Transverse colon (tissue), 4 donors: ENCODE data around the gene UAP1L1. TPM values are rescaled to one million over a fixed set of nuclear protein-coding genes. Genes with fewer than 3 reads are reported as not detected.
"Not testable (repeated sequence)": the region's sequence is repeated elsewhere in the genome, so short reads cannot be mapped to it uniquely, and the experiment has no call there.

ENCODE experiments used
- DNase-seq: peaks from one replicate; pipeline ENCODE4 v3.0.0-alpha.2; 2019
- H3K27ac ChIP-seq, 4 donors: fragments of 200-600 bp; sonication (generic); 2 replicates each; pipeline ENCODE4 v1.5.1; 2016 to 2018; ENCODE audit warnings: inconsistent platforms in 4 of 4
- H3K27me3 ChIP-seq: fragments of 200-600 bp; sonication (generic); 2 replicates; pipeline ENCODE4 v1.5.1; 2017; ENCODE audit warnings: inconsistent platforms
- H3K36me3 ChIP-seq, 4 donors: fragments of 200-600 bp; sonication (generic); 2 replicates each; pipeline ENCODE4 v1.5.1; 2017 to 2019; ENCODE audit warnings: inconsistent platforms in 4 of 4
- H3K4me1 ChIP-seq, 4 donors: fragments of 200-600 bp; sonication (generic); 2 replicates each; pipeline ENCODE4 v1.5.1; 2017 to 2020; ENCODE audit warnings: inconsistent platforms in 4 of 4
- H3K4me3 ChIP-seq, 4 donors: fragments of 200-600 bp; sonication (generic); 1 replicate in 1 of 4; 2 replicates in 3 of 4; pipeline versions ENCODE4 v1.5.1 to v1.6.1; 2017 to 2019; ENCODE audit warnings: inconsistent platforms in 4 of 4
- H3K9me3 ChIP-seq, 2 donors: fragments of 200-600 bp; sonication (generic); 2 replicates each; pipeline ENCODE4 v1.5.1; 2017 to 2019; ENCODE audit warnings: inconsistent platforms in 2 of 2
- EP300 ChIP-seq: sonication (generic); formaldehyde crosslinking; IDR thresholded peaks from one replicate; pipeline ENCODE4 v1.6.1; 2017; ENCODE audit warnings: antibody characterized with exemption, low read depth
- POLR2A ChIP-seq: fragments of 450-650 bp; IDR thresholded peaks from one replicate; pipeline ENCODE4 v1.6.1; 2016; ENCODE audit warnings: antibody characterized with exemption, mild to moderate bottlenecking, moderate library complexity
- POLR2AphosphoS5 ChIP-seq, 3 donors: sonication (generic); formaldehyde crosslinking; IDR thresholded peaks; one replicate each; pipeline ENCODE4 v1.6.1; 2016; ENCODE audit warnings: antibody characterized with exemption in 3 of 3
- WGBS, 2 donors: methylation state at CpG; one replicate each; pipeline ENCODE4 v1.1.5; 2018; ENCODE audit warnings: low coverage in 1 of 2; 5-methylcytosine and 5-hydroxymethylcytosine counted together
- in situ Hi-C, 4 donors: fragments of 200-750 bp; cut with MboI; loops; one replicate each; pipeline versions ENCODE4 v1.15.0 to v1.15.1; 2017; ENCODE audit warnings: low sequenced_read_pairs in 3 of 4, low pct_ligation_motif_present in 1 of 4, low pct_unique_long_range_greater_than_20kb in 1 of 4
- intact Hi-C: fragments of 100-400 bp; cut with DNase I; formaldehyde crosslinking; loops from one replicate; pipeline ENCODE4 v1.15.1; 2023; ENCODE audit warnings: low total_unique reads
- total RNA-seq, 4 donors: library from RNA; depleted of rRNA; stranded (reverse); fragments of >200 nt; gene quantifications; one replicate each; pipeline ENCODE4 v1.1.0, GENCODE V29; 2016
- TF ChIP-seq, protein P1 (sequence below), 5 experiments: fragments of 200-600 bp in 3 of 5; fragments of 450-650 bp in 2 of 5; sonication (generic) in 3 of 5; IDR thresholded peaks; 1 replicate in 2 of 5; 2 replicates in 3 of 5; pipeline ENCODE4 v1.5.1; 2016 to 2017; ENCODE audit warnings: antibody characterized with exemption in 5 of 5, inconsistent platforms in 3 of 5, mild to moderate bottlenecking in 2 of 5, moderate library complexity in 1 of 5

Gene UAP1L1
- total RNA-seq, 4 donors from 2014 or later = 6.4 to 28.8 (median 11.7) TPM

DNA sequence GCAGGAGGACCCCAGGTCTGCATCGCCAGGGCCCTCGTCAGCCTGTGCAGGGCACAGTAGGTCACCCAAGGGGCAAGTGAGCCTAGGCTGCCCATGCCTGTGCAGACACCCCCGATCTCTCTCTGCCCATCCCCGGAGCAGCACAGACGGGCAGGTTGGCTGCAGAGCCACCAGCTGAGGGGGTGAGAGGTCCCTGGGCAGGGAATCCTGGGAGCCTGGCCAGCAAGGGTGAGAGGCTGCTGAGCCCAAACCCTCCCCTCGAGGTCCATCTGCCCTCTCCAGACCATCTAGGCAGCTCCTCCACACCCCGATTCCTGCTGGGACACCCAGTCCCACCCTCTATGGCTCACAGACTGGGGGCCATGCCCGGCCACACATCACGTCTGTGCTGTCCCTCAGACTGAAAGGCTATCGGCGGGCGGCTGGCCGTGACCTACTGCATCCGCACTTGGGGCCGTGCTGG lies 40.0 kb downstream of the UAP1L1 start:
- H3K9me3 ChIP-seq = no peaks in the 10 kb centered on the region
- in situ Hi-C loops (loop anchor here in 1 of 4 donors (25.0 kb wide), 1 partner anchor 95 kb away; the partner anchor contains the start of genes NDOR1, RNF208, TMEM203 and TPRN), intact Hi-C loops (no loop called here)
- peaks cover 0 to 18% (median 11%) of the 10 kb centered on the region in 4 donors for H3K4me1 ChIP-seq
- H3K27ac ChIP-seq = no peak overlapping the region
- no peak for DNase-seq
- 81% methylated on average over 15 of the region's 15 CpGs; no CpG with 5 or more reads in 1 of the 2 donors for WGBS, 2 donors
- H3K27me3 ChIP-seq = peaks cover 26% of the 10 kb centered on the region
- TF ChIP-seq, protein P1, sequence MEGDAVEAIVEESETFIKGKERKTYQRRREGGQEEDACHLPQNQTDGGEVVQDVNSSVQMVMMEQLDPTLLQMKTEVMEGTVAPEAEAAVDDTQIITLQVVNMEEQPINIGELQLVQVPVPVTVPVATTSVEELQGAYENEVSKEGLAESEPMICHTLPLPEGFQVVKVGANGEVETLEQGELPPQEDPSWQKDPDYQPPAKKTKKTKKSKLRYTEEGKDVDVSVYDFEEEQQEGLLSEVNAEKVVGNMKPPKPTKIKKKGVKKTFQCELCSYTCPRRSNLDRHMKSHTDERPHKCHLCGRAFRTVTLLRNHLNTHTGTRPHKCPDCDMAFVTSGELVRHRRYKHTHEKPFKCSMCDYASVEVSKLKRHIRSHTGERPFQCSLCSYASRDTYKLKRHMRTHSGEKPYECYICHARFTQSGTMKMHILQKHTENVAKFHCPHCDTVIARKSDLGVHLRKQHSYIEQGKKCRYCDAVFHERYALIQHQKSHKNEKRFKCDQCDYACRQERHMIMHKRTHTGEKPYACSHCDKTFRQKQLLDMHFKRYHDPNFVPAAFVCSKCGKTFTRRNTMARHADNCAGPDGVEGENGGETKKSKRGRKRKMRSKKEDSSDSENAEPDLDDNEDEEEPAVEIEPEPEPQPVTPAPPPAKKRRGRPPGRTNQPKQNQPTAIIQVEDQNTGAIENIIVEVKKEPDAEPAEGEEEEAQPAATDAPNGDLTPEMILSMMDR (IDR thresholded peaks at IDR 0.05) = no peak
- TF ChIP-seq POLR2AphosphoS5 (IDR thresholded peaks at IDR 0.05) (no peak), EP300 (no peak), POLR2A (no peak)
- H3K4me3 ChIP-seq = no peak overlapping the region
- H3K36me3 ChIP-seq = no peaks in the 10 kb centered on the region

DNA sequence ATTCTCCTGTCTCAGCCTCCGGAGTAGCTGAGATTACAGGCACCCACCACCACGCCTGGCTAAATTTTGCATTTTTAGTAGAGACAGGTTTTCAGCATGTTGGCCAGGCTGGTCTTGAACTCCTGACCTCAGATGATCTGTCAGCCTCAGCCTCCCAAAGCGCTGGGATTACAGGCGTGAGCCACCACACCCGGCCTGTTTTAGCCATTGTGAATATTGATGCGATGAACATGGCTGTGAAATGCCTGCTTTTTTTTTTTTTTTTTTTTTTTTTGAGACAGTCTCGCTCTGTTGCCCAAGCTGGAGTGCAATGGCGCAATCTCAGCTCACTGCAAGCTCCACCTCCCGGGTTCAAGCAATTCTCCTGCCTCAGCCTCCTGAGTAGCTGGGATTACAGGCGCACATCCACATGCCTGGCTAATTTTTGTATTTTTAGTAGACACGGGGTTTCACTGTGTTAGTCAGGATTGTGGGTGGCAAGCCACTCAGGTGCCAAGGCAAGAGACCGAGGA lies 40.8 kb downstream of the UAP1L1 start:
- in situ Hi-C loops = loop anchor here in 1 of 4 donors (25.0 kb wide), 1 partner anchor 94 kb away; the partner anchor contains the start of genes NDOR1, RNF208, TMEM203 and TPRN
- intact Hi-C loops, DNase-seq, H3K36me3 ChIP-seq, H3K9me3 ChIP-seq, H3K4me3 ChIP-seq, H3K27ac ChIP-seq: not testable (repeated sequence)
- Histone ChIP-seq H3K27me3 (peaks cover 26% of the 10 kb centered on the region), H3K4me1 (peaks cover 0 to 18% (median 11%) of the 10 kb centered on the region in 4 donors)
- 24 to 75% methylated on average over 2 to 12 of the region's 12 CpGs for WGBS, 2 donors

DNA sequence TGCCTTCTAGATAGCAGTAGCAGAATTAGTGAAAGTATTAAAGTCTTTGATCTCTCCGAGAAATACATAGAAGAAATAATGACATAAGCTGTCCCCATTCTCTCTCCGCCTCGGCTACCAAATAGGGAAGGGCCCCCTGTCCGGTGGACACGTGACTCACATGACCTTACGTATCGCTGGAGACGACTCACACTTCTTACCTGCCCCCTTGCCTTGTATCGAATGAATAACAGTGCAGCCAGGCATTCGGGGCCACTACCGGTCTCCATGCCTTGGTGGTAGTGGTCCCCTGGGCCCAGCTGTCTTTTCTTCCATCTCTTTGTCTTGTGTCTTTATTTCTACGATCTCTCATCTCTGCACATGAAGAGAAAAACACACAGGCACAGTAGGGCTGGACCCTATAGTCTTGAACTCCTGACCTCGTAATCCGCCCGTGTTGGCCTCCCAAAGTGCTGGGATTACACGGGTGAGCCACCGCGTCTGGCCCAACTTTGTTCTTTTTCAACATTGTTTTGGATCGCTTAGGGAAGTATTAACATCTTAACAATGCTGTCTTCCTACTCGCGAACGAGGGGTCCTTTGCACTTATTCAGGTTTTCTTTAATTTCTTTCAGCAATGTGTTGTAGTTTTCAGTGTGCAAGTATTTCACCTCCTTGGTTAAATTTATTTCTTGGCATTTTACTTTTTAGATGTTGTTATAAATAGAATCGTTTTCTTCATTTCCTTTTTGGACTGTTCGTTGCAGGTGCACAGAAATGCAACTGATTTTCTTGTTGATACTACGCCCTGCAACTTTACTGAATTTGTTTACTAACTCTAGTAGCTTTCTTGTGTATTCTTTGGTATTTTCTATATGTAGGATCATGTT lies 44.8 kb downstream of the UAP1L1 start:
- H3K4me3 ChIP-seq, H3K27me3 ChIP-seq, DNase-seq, H3K36me3 ChIP-seq, H3K9me3 ChIP-seq, H3K27ac ChIP-seq, intact Hi-C loops, H3K4me1 ChIP-seq: not testable (repeated sequence)
- 68 to 85% methylated on average over 4 to 14 of the region's 25 CpGs for WGBS, 2 donors
- in situ Hi-C loops = loop anchor here in 3 of 4 donors (10.0 to 25.0 kb wide), 3 partner anchors 90 to 113 kb away; partner anchors contain the start of genes RNF208 (in 2 of the 3), CYSRT1 (in 1 of the 3), NDOR1 (in 1 of the 3) and RNF224 (in 1 of the 3)

DNA sequence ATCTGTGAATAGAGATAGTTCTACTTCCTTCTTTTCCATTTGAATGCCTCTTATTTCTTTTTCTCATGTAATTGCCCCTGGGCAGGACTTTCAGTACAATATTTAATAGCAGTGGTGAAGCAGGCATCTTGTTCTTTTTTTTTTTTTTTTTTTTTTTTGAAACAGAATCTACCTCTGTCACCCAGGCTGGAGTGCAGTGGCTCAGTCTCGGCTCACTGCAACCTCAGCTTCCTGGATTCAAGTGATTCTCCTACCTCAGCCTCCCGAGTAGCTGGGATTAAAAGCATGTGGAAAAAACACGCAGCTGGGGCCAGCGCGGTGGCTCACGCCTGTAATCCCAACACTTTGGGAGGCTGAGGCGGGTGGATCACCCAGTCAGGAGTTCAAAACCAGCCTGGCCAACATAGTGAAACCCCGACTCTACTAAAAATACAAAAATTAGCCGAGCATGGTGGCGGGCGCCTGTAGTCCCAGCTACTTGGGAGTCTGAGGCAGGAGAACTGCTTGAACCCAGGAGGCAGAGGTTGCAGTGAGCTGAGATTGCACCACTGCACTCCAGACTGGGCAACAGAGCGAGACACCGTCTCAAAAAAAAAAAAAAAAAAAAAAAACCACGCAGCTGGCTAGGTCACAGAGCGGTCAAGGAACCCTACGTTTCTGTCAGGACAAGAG lies 45.6 kb downstream of the UAP1L1 start:
- intact Hi-C loops, DNase-seq: not testable (repeated sequence)

DNA sequence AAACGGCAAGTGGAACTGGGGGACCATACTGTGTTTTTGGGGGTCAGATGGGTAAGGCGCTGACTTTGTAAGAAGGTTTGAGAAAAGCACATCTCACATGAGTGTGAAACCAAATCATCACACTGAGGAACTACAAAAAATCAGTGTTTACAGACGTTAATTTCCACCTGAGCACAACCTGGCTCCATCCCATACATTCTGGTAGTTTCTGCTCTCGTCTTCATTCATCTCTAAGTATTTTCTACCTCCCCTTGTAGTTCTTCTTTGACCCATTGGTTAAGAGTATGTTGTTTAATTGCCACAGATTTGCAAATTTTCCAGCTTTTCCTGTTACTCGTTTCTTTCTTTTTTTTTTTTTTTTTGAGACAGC lies 46.1 kb downstream of the UAP1L1 start:
- H3K36me3 ChIP-seq = no peaks in the 10 kb centered on the region
- DNase-seq = no peak
- H3K27me3 ChIP-seq = no peaks in the 10 kb centered on the region
- H3K9me3 ChIP-seq = no peaks in the 10 kb centered on the region
- TF ChIP-seq EP300 (no peak), POLR2AphosphoS5 (IDR thresholded peaks at IDR 0.05) (no peak), POLR2A (no peak)
- TF ChIP-seq, protein P1 (IDR thresholded peaks at IDR 0.05) = no peak
- peaks cover 10 to 20% (median 15%) of the 10 kb centered on the region in 4 donors for H3K4me1 ChIP-seq
- in situ Hi-C loops (loop anchor here in 3 of 4 donors (10.0 to 25.0 kb wide), 3 partner anchors 89 to 111 kb away; partner anchors contain the start of genes RNF208 (in 2 of the 3), CYSRT1 (in 1 of the 3), NDOR1 (in 1 of the 3) and RNF224 (in 1 of the 3)), intact Hi-C loops (no loop called here)
- H3K27ac ChIP-seq = no peak overlapping the region
- H3K4me3 ChIP-seq = no peak overlapping the region
- WGBS, 2 donors = 68 to 73% methylated on average over 3 to 5 of the region's 5 CpGs

More for the DNA sequence above, 45.6 kb downstream of the UAP1L1 start:
- not testable (repeated sequence) for H3K27me3 ChIP-seq, H3K36me3 ChIP-seq, H3K4me3 ChIP-seq, H3K9me3 ChIP-seq, H3K27ac ChIP-seq
- in situ Hi-C loops = loop anchor here in 3 of 4 donors (10.0 to 25.0 kb wide), 3 partner anchors 89 to 112 kb away; partner anchors contain the start of genes RNF208 (in 2 of the 3), CYSRT1 (in 1 of the 3), NDOR1 (in 1 of the 3) and RNF224 (in 1 of the 3)
- peaks cover 4 to 14% (median 11%) of the 10 kb centered on the region in 4 donors for H3K4me1 ChIP-seq
- WGBS, 2 donors = 68% methylated on average over 16 of the region's 16 CpGs; no CpG with 5 or more reads in 1 of the 2 donors

DNA sequence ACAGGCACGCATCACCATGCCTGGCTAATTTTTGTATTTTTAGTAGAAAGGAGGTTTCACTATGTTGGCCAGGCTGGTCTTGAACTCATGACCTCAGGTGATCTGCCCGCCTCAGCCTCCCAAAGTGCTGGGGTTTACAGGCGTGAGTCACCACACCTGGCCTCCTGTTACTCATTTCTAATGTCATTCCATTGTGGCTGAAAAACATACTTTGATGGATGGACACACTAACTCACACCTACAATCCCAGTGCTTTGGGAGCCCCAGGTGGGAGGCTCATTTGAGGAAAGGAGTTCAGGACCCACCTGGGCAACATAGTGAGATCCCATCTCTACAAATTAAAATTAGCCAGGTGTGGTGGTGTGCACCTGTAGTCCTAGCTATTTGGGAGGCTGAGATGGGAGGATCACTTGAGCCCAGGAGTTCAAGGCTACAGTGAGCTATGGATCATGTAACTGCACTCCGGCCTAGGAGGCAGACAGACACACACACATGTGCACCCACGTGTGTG lies 46.7 kb downstream of the UAP1L1 start:
- H3K27me3 ChIP-seq, H3K4me3 ChIP-seq, H3K9me3 ChIP-seq, DNase-seq, H3K27ac ChIP-seq, H3K36me3 ChIP-seq, intact Hi-C loops: not testable (repeated sequence)
- peaks cover 10 to 25% (median 21%) of the 10 kb centered on the region in 4 donors for H3K4me1 ChIP-seq
- 86% methylated on average over 5 of the region's 5 CpGs; no CpG with 5 or more reads in 1 of the 2 donors for WGBS, 2 donors
- in situ Hi-C loops = loop anchor here in 3 of 4 donors (10.0 to 25.0 kb wide), 3 partner anchors 88 to 111 kb away; partner anchors contain the start of genes RNF208 (in 2 of the 3), CYSRT1 (in 1 of the 3), NDOR1 (in 1 of the 3) and RNF224 (in 1 of the 3)
